Fibroblast of lung (primary cell): Measurements from ENCODE around the gene RPL19. TPM values are rescaled to one million over a fixed set of nuclear protein-coding genes. Genes with fewer than 3 reads are reported as not detected.

ENCODE experiments used
- DNase-seq, 2 donors: peaks; one replicate each; pipeline versions ENCODE4 v3.0.0 to v3.0.0-alpha.2; 2010; ENCODE audit warnings: low read depth in 2 of 2
- H2AFZ ChIP-seq: 2 replicates; pipeline ENCODE4 v1.5.1; 2012; ENCODE audit warnings: low read length, control low read depth, inconsistent platforms
- H3K27ac ChIP-seq: 2 replicates; pipeline ENCODE4 v1.5.1; 2011; ENCODE audit warnings: low read length, control low read depth; ENCODE audit not compliant: insufficient read depth
- H3K27me3 ChIP-seq: 2 replicates; pipeline ENCODE4 v1.5.1; 2011; ENCODE audit warnings: mild to moderate bottlenecking, low read length; ENCODE audit not compliant: control insufficient read depth, insufficient read depth
- H3K36me3 ChIP-seq: 2 replicates; pipeline ENCODE4 v1.5.1; 2011; ENCODE audit warnings: low read length; ENCODE audit not compliant: control insufficient read depth, insufficient read depth
- H3K4me1 ChIP-seq: 2 replicates; pipeline ENCODE4 v1.5.1; 2011; ENCODE audit warnings: low read length; ENCODE audit not compliant: control insufficient read depth, insufficient read depth; ENCODE audit errors: extremely low read depth
- H3K4me2 ChIP-seq: 2 replicates; pipeline ENCODE4 v1.5.1; 2011; ENCODE audit warnings: low read length, control low read depth; ENCODE audit not compliant: insufficient read depth; ENCODE audit errors: extremely low read depth
- H3K4me3 ChIP-seq, 4 experiments: fragments of 200-600 bp in 1 of 4; sonication (generic) in 1 of 4; replicated peaks in 1 of 4; 2 replicates each; pipeline ENCODE4 v1.5.1; 2011 to 2016; ENCODE audit warnings: low read length in 4 of 4, low read depth in 3 of 4, mild to moderate bottlenecking in 3 of 4, control low read depth in 2 of 4, inconsistent platforms in 1 of 4, mixed read lengths in 1 of 4; ENCODE audit not compliant: insufficient read depth in 1 of 4; ENCODE audit errors: control extremely low read depth in 1 of 4
- H3K79me2 ChIP-seq: 2 replicates; pipeline ENCODE4 v1.5.1; 2012; ENCODE audit warnings: mild to moderate bottlenecking, low read length, inconsistent platforms; ENCODE audit not compliant: control insufficient read depth, insufficient read depth
- H3K9ac ChIP-seq: 2 replicates; pipeline ENCODE4 v1.5.1; 2011; ENCODE audit warnings: mild to moderate bottlenecking, low read length, control low read depth; ENCODE audit not compliant: insufficient read depth
- H3K9me3 ChIP-seq: 2 replicates; pipeline ENCODE4 v1.5.1; 2012; ENCODE audit warnings: low read depth, low read length; ENCODE audit not compliant: control insufficient read depth, insufficient read depth
- H4K20me1 ChIP-seq: 2 replicates; pipeline ENCODE4 v1.5.1; 2011; ENCODE audit warnings: low read length; ENCODE audit not compliant: control insufficient read depth, insufficient read depth; ENCODE audit errors: extremely low read depth
- EZH2 ChIP-seq: IDR thresholded peaks from 2 replicates; pipeline ENCODE4 v1.5.1; 2012; ENCODE audit warnings: low read length, control low read depth, mild to moderate bottlenecking; ENCODE audit errors: missing control alignments
- polyA plus RNA-seq, 2 donors: library from polyadenylated mRNA; depleted of rRNA in 1 of 2; stranded (reverse) in 1 of 2; unstranded in 1 of 2; fragments of >200 nt; gene quantifications; 2 replicates each; pipeline ENCODE4 v1.2.1, GENCODE V29; 2011 to 2012; ENCODE audit warnings: missing spikeins in 1 of 2
- total RNA-seq: library from RNA; depleted of rRNA; stranded (reverse); fragments of >200 nt; gene quantifications from 2 replicates; pipeline ENCODE4 v1.2.1, GENCODE V29; 2014
- TF ChIP-seq, protein P1 (sequence below), 2 donors: IDR thresholded peaks in 1 of 2; conservative IDR thresholded peaks in 1 of 2; 1 replicate in 1 of 2; 2 replicates in 1 of 2; pipeline ENCODE4 v1.5.1; 2011 to 2012; ENCODE audit warnings: low read length in 2 of 2, control low read depth in 1 of 2, inconsistent platforms in 1 of 2, low read depth in 1 of 2, mild to moderate bottlenecking in 1 of 2

RPL19 gene
- total and polyA plus RNA-seq, 2 donors (not counting 1 experiment from before 2014, with no cell fraction given): 1,378 to 1,814 TPM

DNA sequence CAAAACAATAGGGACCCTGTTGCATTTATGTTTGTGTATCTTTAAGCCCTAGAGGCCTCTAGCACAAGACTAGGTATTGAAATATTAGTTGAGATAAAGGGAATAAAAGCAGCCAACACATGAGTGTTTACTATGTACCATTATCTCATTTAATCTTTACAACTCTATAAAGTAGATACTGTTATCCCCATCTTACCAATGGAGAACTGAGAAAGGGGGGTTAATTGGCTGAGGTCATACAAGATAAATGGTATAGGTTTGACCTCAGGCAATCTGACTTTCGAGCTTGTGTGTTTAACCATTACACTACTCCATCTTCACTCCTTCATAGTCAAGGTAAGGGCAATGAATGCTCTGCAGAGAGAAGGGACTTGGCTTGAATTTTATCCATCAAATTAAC is 51.9 kb downstream of the RPL19 start:
- no peaks in the 10 kb centered on the region for H3K4me1 ChIP-seq
- no peaks in the 10 kb centered on the region for H3K27me3 ChIP-seq
- no peaks in the 10 kb centered on the region for H4K20me1 ChIP-seq
- H3K9ac ChIP-seq: no peak overlapping the region
- H3K4me3 ChIP-seq: no peak overlapping the region
- H3K79me2 ChIP-seq: no peaks in the 10 kb centered on the region
- H3K9me3 ChIP-seq: no peaks in the 10 kb centered on the region
- no peaks in the 10 kb centered on the region for H3K36me3 ChIP-seq
- H3K27ac ChIP-seq: no peak overlapping the region
- TF ChIP-seq EZH2: no peak
- no peak overlapping the region for H2AFZ ChIP-seq
- DNase-seq: no peak
- H3K4me2 ChIP-seq: no peak overlapping the region

GRCh38 chr17:39252788-39253460 is 52.8 kb downstream of the RPL19 start:
- no peak overlapping the region for H3K4me2 ChIP-seq
- no peak for DNase-seq
- no peak overlapping the region for H2AFZ ChIP-seq
- no peaks in the 10 kb centered on the region for H3K4me1 ChIP-seq
- no peak for TF ChIP-seq EZH2
- TF ChIP-seq, protein P1, sequence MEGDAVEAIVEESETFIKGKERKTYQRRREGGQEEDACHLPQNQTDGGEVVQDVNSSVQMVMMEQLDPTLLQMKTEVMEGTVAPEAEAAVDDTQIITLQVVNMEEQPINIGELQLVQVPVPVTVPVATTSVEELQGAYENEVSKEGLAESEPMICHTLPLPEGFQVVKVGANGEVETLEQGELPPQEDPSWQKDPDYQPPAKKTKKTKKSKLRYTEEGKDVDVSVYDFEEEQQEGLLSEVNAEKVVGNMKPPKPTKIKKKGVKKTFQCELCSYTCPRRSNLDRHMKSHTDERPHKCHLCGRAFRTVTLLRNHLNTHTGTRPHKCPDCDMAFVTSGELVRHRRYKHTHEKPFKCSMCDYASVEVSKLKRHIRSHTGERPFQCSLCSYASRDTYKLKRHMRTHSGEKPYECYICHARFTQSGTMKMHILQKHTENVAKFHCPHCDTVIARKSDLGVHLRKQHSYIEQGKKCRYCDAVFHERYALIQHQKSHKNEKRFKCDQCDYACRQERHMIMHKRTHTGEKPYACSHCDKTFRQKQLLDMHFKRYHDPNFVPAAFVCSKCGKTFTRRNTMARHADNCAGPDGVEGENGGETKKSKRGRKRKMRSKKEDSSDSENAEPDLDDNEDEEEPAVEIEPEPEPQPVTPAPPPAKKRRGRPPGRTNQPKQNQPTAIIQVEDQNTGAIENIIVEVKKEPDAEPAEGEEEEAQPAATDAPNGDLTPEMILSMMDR (conservative IDR thresholded peaks at IDR 0.05 in 1 of 2, IDR thresholded peaks at IDR 0.05 in 1 of 2; ENCODE audit: low read depth in 1 of 2, low read length in 2 of 2): no peak
- no peak overlapping the region for H3K4me3 ChIP-seq
- no peaks in the 10 kb centered on the region for H3K36me3 ChIP-seq
- H3K27ac ChIP-seq: no peak overlapping the region
- H4K20me1 ChIP-seq: no peaks in the 10 kb centered on the region
- no peaks in the 10 kb centered on the region for H3K79me2 ChIP-seq
- H3K27me3 ChIP-seq: no peaks in the 10 kb centered on the region
- no peaks in the 10 kb centered on the region for H3K9me3 ChIP-seq
- no peak overlapping the region for H3K9ac ChIP-seq

Other genes with a start within 250 kb of the RPL19 start
- under 0.01 and 0.17 TPM in 2 replicates for gene FBXO47, start 232.9 kb upstream of the RPL19 start, total RNA-seq
- 0.05 TPM in 1 of 2 replicates, not detected in the other for gene FBXO47, start 232.9 kb upstream of the RPL19 start, polyA plus RNA-seq
- 4.1 and 6.3 TPM in 2 replicates for gene PLXDC1, start 48.6 kb upstream of the RPL19 start, total RNA-seq
- gene PLXDC1, start 48.6 kb upstream of the RPL19 start, polyA plus RNA-seq: 4.7 and 5.8 TPM in 2 replicates
- not detected in 2 replicates for gene ARL5C, start 34.1 kb upstream of the RPL19 start, total RNA-seq
- gene ARL5C, start 34.1 kb upstream of the RPL19 start, polyA plus RNA-seq: not detected in 2 replicates
- gene CACNB1, start 2.6 kb upstream of the RPL19 start, total RNA-seq: 2.3 and 5.9 TPM in 2 replicates
- gene CACNB1, start 2.6 kb upstream of the RPL19 start, polyA plus RNA-seq: 4.2 and 5.7 TPM in 2 replicates
- under 0.01 TPM in 1 of 2 replicates, not detected in the other for gene STAC2, start 25.7 kb downstream of the RPL19 start, total RNA-seq
- 0.01 TPM in 1 of 2 replicates, not detected in the other for gene STAC2, start 25.7 kb downstream of the RPL19 start, polyA plus RNA-seq
- gene FBXL20, start 201.3 kb downstream of the RPL19 start, total RNA-seq: 11.3 and 14.5 TPM in 2 replicates
- gene FBXL20, start 201.3 kb downstream of the RPL19 start, polyA plus RNA-seq: 4.2 and 7.6 TPM in 2 replicates